HL-60/S4 treated with retinoic acid at 250 ng/mL for 4 days and 3 days (cell line): ENCODE data around the gene DGLUCY.
"Not testable (repeated sequence)": the region's sequence is repeated elsewhere in the genome, so short reads cannot be mapped to it uniquely, and the experiment has no call there.

Experiments
- in situ Hi-C: fragments of 300-500 bp; cut with MboI; formaldehyde crosslinking; loops from 2 replicates; pipeline ENCODE4 v1.7.0; 2022; ENCODE audit warnings: low sequenced_read_pairs

Gene DGLUCY

GRCh38 chr14:91253795-91254323 is 140.0 kb downstream of the DGLUCY start:
- in situ Hi-C loops: no loop called here

GRCh38 chr14:91254461-91254860 is 140.6 kb downstream of the DGLUCY start:
- in situ Hi-C loops: no loop called here

GRCh38 chr14:91255026-91255695 is 141.3 kb downstream of the DGLUCY start:
- in situ Hi-C loops: no loop called here

GRCh38 chr14:91256661-91257060 is 142.8 kb downstream of the DGLUCY start:
- in situ Hi-C loops: no loop called here

- in situ Hi-C loops: no loop called here
Observed at GRCh38 chr14:91257328-91258010, 143.6 kb downstream of the DGLUCY start.

GRCh38 chr14:91258011-91258618 is 144.2 kb downstream of the DGLUCY start:
- in situ Hi-C loops: no loop called here

GRCh38 chr14:91258876-91259275 is 145.0 kb downstream of the DGLUCY start:
- in situ Hi-C loops: no loop called here

- in situ Hi-C loops: no loop called here
Observed at GRCh38 chr14:91261115-91261514, 147.2 kb downstream of the DGLUCY start.

GRCh38 chr14:91261986-91262549 is 148.2 kb downstream of the DGLUCY start:
- in situ Hi-C loops: no loop called here

GRCh38 chr14:91263329-91263728 is 149.5 kb downstream of the DGLUCY start:
- in situ Hi-C loops: no loop called here

GRCh38 chr14:91264151-91265150 is 150.6 kb downstream of the DGLUCY start:
- in situ Hi-C loops: no loop called here

GRCh38 chr14:91265404-91265803 is 151.5 kb downstream of the DGLUCY start:
- in situ Hi-C loops: no loop called here

- in situ Hi-C loops: not testable (repeated sequence)
Observed at GRCh38 chr14:91266276-91266675, 152.4 kb downstream of the DGLUCY start.

GRCh38 chr14:91267965-91268437 is 154.1 kb downstream of the DGLUCY start:
- in situ Hi-C loops: no loop called here

GRCh38 chr14:91269076-91269991 is 155.5 kb downstream of the DGLUCY start:
- in situ Hi-C loops: no loop called here

GRCh38 chr14:91270188-91270587 is 156.3 kb downstream of the DGLUCY start:
- in situ Hi-C loops: no loop called here

GRCh38 chr14:91270619-91271018 is 156.7 kb downstream of the DGLUCY start:
- in situ Hi-C loops: no loop called here

- in situ Hi-C loops: no loop called here
Observed at GRCh38 chr14:91271639-91272038, 157.8 kb downstream of the DGLUCY start.
